ENCODE measurements around the gene LCT.

Gene LCT

GRCh38 chr2:135802350-135802749 is 34.6 kb downstream of the LCT start:
- ChIA-PET CTCF (interaction anchor here (0.6 to 0.7 kb wide), 2 partner anchors 16 to 56 kb away, joined by 3 read pairs; no protein-coding TSS in a partner anchor), POLR2A (no interaction called here)
- Histone ChIP-seq H3K27ac (ENCODE audit: extremely low read depth, low read depth, low read length) (no peak overlapping the region), H3K9me3 (ENCODE audit: control insufficient read depth, insufficient read depth, low read depth, low read length) (no peaks in the 10 kb centered on the region), H3K4me1 (ENCODE audit: control insufficient read depth, insufficient read depth, low read length) (no peaks in the 10 kb centered on the region), H3K36me3 (ENCODE audit: control insufficient read depth in 2 of 2, insufficient read depth in 1 of 2, low read length in 2 of 2) (no peaks in the 10 kb centered on the region), H3K4me3 (ENCODE audit: low read depth, low read length) (no peak overlapping the region)
- TF ChIP-seq ZBTB44 (tag by site-specific recombination; IDR thresholded peaks at IDR 0.05) (no peak), ZNF146 (tag by site-specific recombination; IDR thresholded peaks at IDR 0.05) (peak; percentile 54; the same call in 1 of the 2 replicates)

DNA sequence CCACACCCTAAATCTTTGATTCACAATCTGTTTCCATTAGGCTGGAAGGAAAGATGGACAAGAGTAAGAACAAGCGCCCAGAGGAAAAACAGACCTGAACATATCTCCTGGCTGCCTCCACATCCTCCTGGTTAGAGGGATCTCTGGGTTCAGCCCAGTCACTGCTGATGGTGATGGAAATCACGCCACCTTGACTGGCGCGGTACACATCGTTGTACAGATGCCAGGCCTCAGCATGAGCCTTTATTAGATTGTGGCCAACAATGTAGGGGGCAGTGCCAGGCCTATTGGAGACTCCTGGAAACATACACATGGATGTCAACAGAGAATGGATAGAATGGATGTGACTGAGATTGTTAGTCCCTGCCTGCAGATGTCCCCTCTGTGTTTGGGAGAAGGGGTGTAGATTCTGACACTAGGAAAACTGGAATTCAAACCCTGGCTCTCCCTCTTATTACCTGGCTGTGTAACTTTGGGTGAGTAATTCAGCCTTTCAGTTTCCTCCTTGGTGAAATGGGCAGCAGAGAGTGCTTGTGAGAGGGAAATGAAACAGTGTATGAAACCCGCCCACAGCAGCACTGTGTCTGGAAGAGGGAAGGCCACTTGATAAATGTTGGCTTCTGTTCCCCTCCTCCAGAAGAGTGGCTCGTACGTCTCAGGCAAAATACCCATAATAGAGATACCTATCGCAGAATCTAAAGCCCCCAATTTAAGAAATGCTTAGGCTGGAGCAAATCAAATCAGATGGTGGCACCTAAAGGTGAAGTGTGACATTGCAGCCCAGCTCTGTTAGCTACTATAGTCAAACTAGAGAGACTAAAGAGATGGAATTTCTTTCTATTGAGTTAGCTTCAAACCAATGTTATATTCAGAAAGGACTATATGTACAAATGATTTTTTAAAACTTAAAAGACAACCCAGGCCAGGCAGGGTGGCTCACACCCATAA is 36.2 kb downstream of the LCT start:
- ChIA-PET POLR2A (no interaction called here), CTCF (no interaction called here)
- Histone ChIP-seq H3K9me3 (ENCODE audit: control insufficient read depth, insufficient read depth, low read depth, low read length) (no peaks in the 10 kb centered on the region), H3K4me1 (ENCODE audit: control insufficient read depth, insufficient read depth, low read length) (no peaks in the 10 kb centered on the region), H3K36me3 (ENCODE audit: control insufficient read depth in 2 of 2, insufficient read depth in 1 of 2, low read length in 2 of 2) (no peaks in the 10 kb centered on the region), H3K27ac (ENCODE audit: extremely low read depth, low read depth, low read length) (no peak overlapping the region), H3K4me3 (ENCODE audit: low read depth, low read length) (no peak overlapping the region)
- no peak for TF ChIP-seq ZFP37 (tag by site-specific recombination; IDR thresholded peaks at IDR 0.05)
- TF ChIP-seq KLF9 (tag by site-specific recombination; IDR thresholded peaks at IDR 0.05; ENCODE audit: low read depth): no peak
- TF ChIP-seq GFI1B (tag by site-specific recombination; IDR thresholded peaks at IDR 0.05): no peak
- no peak for TF ChIP-seq ZNF132 (tag by site-specific recombination; IDR thresholded peaks at IDR 0.05; ENCODE audit: borderline replicate concordance)
- no peak for TF ChIP-seq ZIC2 (tag by site-specific recombination; IDR thresholded peaks at IDR 0.05)
- no peak for TF ChIP-seq ZNF510 (tag by site-specific recombination; IDR thresholded peaks at IDR 0.05; ENCODE audit: insufficient replicate concordance)
- no peak for TF ChIP-seq ZNF266 (tag by site-specific recombination; IDR thresholded peaks at IDR 0.05; ENCODE audit: low read depth)

GRCh38 chr2:135799738-135800137 is 37.2 kb downstream of the LCT start:
- Histone ChIP-seq H3K27ac (ENCODE audit: extremely low read depth, low read depth, low read length) (no peak overlapping the region), H3K36me3 (ENCODE audit: control insufficient read depth in 2 of 2, insufficient read depth in 1 of 2, low read length in 2 of 2) (no peaks in the 10 kb centered on the region), H3K9me3 (ENCODE audit: control insufficient read depth, insufficient read depth, low read depth, low read length) (no peaks in the 10 kb centered on the region), H3K4me1 (ENCODE audit: control insufficient read depth, insufficient read depth, low read length) (no peaks in the 10 kb centered on the region), H3K4me3 (ENCODE audit: low read depth, low read length) (no peak overlapping the region)
- CTCF ChIA-PET: interaction anchor here (0.7 to 1.0 kb wide), 2 partner anchors 796 to 937 kb away, joined by 3 read pairs; no protein-coding TSS in a partner anchor
- POLR2A ChIA-PET: no interaction called here
- no peak for TF ChIP-seq ZNF670 (tag by site-specific recombination; IDR thresholded peaks at IDR 0.05; ENCODE audit: low read depth)
- TF ChIP-seq GFI1B (tag by site-specific recombination; IDR thresholded peaks at IDR 0.05): no peak
- no peak for TF ChIP-seq ZNF571 (tag by site-specific recombination; IDR thresholded peaks at IDR 0.05)
- TF ChIP-seq MEIS1 (CRISPR knock-in tag; IDR thresholded peaks at IDR 0.05; ENCODE audit: borderline replicate concordance): no peak
- TF ChIP-seq ZNF184 (tag by site-specific recombination; IDR thresholded peaks at IDR 0.05): no peak
- no peak for TF ChIP-seq ZFP69B (tag by site-specific recombination; IDR thresholded peaks at IDR 0.05)

DNA sequence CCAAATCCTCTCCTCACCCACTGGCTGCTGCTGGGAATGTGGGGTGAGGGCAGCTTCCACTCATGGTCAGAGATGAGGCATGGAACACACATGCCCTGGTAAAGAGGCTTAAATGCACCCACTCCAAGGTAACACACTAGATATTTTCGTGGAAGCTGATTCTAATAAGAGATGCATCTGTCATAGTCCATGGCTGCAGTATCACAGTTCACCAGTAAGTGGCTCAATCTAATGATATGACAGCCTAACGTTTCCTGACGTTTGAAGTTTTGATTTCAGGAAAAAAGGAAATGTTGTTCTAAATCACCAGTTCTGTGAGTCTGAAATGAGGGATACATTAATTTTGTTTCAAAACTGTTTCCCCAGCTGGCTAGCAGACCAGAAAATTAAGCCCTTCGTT is 38.2 kb downstream of the LCT start:
- Histone ChIP-seq H3K36me3 (ENCODE audit: control insufficient read depth in 2 of 2, insufficient read depth in 1 of 2, low read length in 2 of 2) (no peaks in the 10 kb centered on the region), H3K27ac (ENCODE audit: extremely low read depth, low read depth, low read length) (no peak overlapping the region), H3K4me3 (ENCODE audit: low read depth, low read length) (no peak overlapping the region), H3K4me1 (ENCODE audit: control insufficient read depth, insufficient read depth, low read length) (no peaks in the 10 kb centered on the region), H3K9me3 (ENCODE audit: control insufficient read depth, insufficient read depth, low read depth, low read length) (no peaks in the 10 kb centered on the region)
- no peak for TF ChIP-seq ZNF221 (tag by site-specific recombination; IDR thresholded peaks at IDR 0.05; ENCODE audit: borderline replicate concordance)
- TF ChIP-seq SP7 (tag by site-specific recombination; IDR thresholded peaks at IDR 0.05): no peak
- no peak for TF ChIP-seq ZNF701 (tag by site-specific recombination; IDR thresholded peaks at IDR 0.05)
- no peak for TF ChIP-seq ZBTB11 (tag by site-specific recombination; conservative IDR thresholded peaks at IDR 0.05; ENCODE audit: low read depth)
- no peak for TF ChIP-seq ZNF10 (tag by site-specific recombination; IDR thresholded peaks at IDR 0.05)
- TF ChIP-seq ZNF239 (tag by site-specific recombination; IDR thresholded peaks at IDR 0.05): no peak
- TF ChIP-seq ZXDB (tag by site-specific recombination; IDR thresholded peaks at IDR 0.05): no peak
- ChIA-PET CTCF (interaction anchor here (0.6 to 3.4 kb wide), 10 partner anchors 8 to 810 kb away, joined by 3 to 47 read pairs (median 10); no protein-coding TSS in a partner anchor), POLR2A (interaction anchor here (0.5 to 1.6 kb wide), 2 partner anchors 78 to 320 kb away, joined by 3 read pairs; partner anchors contain the start of gene MCM6)
